H9 (cell line): ENCODE measurements around the gene RASA3. TPM values are rescaled to one million over a fixed set of nuclear protein-coding genes. Genes with fewer than 3 reads are reported as not detected.

Experiments used
- DNase-seq: peaks from one replicate; pipeline ENCODE4 v3.0.0-alpha.2; 2017
- H2AFZ ChIP-seq: one replicate; pipeline ENCODE4 v1.6.1; 2013; ENCODE audit warnings: mild to moderate bottlenecking, low read length, control low read depth, moderate library complexity
- H2AK5ac ChIP-seq: 2 replicates; pipeline ENCODE4 v1.6.1; 2013; ENCODE audit warnings: low read length, control low read depth, mixed read lengths; ENCODE audit not compliant: insufficient read length
- H2BK120ac ChIP-seq: one replicate; pipeline ENCODE4 v1.6.1; 2013; ENCODE audit warnings: low read depth, mild to moderate bottlenecking, low read length, control low read depth, inconsistent platforms; ENCODE audit not compliant: poor library complexity, severe bottlenecking
- H2BK12ac ChIP-seq: 2 replicates; pipeline ENCODE4 v1.6.1; 2013; ENCODE audit warnings: low read length, control low read depth, mixed read lengths, low read depth; ENCODE audit not compliant: insufficient read length
- H2BK15ac ChIP-seq: 2 replicates; pipeline ENCODE4 v1.6.1; 2013; ENCODE audit warnings: low read depth, low read length, control low read depth
- H2BK20ac ChIP-seq: one replicate; pipeline ENCODE4 v1.6.1; 2013; ENCODE audit warnings: low read depth, mild to moderate bottlenecking, low read length, control low read depth, inconsistent platforms; ENCODE audit not compliant: poor library complexity, severe bottlenecking
- H2BK5ac ChIP-seq: 2 replicates; pipeline ENCODE4 v1.6.1; 2013; ENCODE audit warnings: low read length, control low read depth, mixed read lengths; ENCODE audit not compliant: insufficient read length
- H3K14ac ChIP-seq: 2 replicates; pipeline ENCODE4 v1.6.1; 2013; ENCODE audit warnings: low read length, control low read depth; ENCODE audit not compliant: insufficient read depth
- H3K18ac ChIP-seq: 2 replicates; pipeline ENCODE4 v1.6.1; 2013; ENCODE audit warnings: low read depth, mild to moderate bottlenecking, mixed read lengths, low read length, control low read depth; ENCODE audit not compliant: insufficient read length
- H3K23ac ChIP-seq: 2 replicates; pipeline ENCODE4 v1.6.1; 2013; ENCODE audit warnings: low read length, control low read depth, mixed read lengths, low read depth; ENCODE audit not compliant: insufficient read length
- H3K23me2 ChIP-seq: 2 replicates; pipeline ENCODE4 v1.6.1; 2013; ENCODE audit warnings: low read depth, mild to moderate bottlenecking, mixed read lengths, low read length, control low read depth; ENCODE audit not compliant: insufficient read length, poor library complexity, severe bottlenecking
- H3K27ac ChIP-seq: 2 replicates; pipeline ENCODE4 v1.5.1; 2013; ENCODE audit warnings: low read length, control low read depth, mixed read lengths, low read depth; ENCODE audit not compliant: insufficient read length
- H3K27me3 ChIP-seq: 2 replicates; pipeline ENCODE4 v1.6.1; 2013; ENCODE audit warnings: low read length, control low read depth, inconsistent platforms; ENCODE audit not compliant: insufficient read depth
- H3K4ac ChIP-seq: 2 replicates; pipeline ENCODE4 v1.6.1; 2013; ENCODE audit warnings: low read depth, mild to moderate bottlenecking, control low read depth, inconsistent platforms, low read length, moderate library complexity
- H3K4me1 ChIP-seq: 2 replicates; pipeline ENCODE4 v1.6.1; 2013; ENCODE audit warnings: low read length, control low read depth, inconsistent platforms; ENCODE audit not compliant: insufficient read depth
- H3K4me2 ChIP-seq: 2 replicates; pipeline ENCODE4 v1.6.1; 2013; ENCODE audit warnings: low read length, control low read depth, mixed read lengths; ENCODE audit not compliant: insufficient read length, insufficient read depth
- H3K56ac ChIP-seq: 2 replicates; pipeline ENCODE4 v1.6.1; 2013; ENCODE audit warnings: low read depth, mild to moderate bottlenecking, mixed read lengths, low read length, control low read depth; ENCODE audit not compliant: insufficient read length
- H3K79me1 ChIP-seq: 2 replicates; pipeline ENCODE4 v1.6.1; 2013; ENCODE audit warnings: low read depth, mild to moderate bottlenecking, moderate library complexity, low read length, control low read depth, inconsistent platforms; ENCODE audit not compliant: insufficient read depth, poor library complexity, severe bottlenecking
- H3K79me2 ChIP-seq: 2 replicates; pipeline ENCODE4 v1.6.1; 2013; ENCODE audit warnings: low read length, control low read depth, inconsistent platforms; ENCODE audit not compliant: insufficient read depth
- H3K9ac ChIP-seq: 2 replicates; pipeline ENCODE4 v1.6.1; 2013; ENCODE audit warnings: low read length, control low read depth, mixed read lengths; ENCODE audit not compliant: insufficient read length; ENCODE audit errors: extremely low read depth
- H3K9me3 ChIP-seq: one replicate; pipeline ENCODE4 v1.6.1; 2013; ENCODE audit warnings: low read depth, low read length, inconsistent platforms; ENCODE audit not compliant: control insufficient read depth
- H3T11ph ChIP-seq: one replicate; pipeline ENCODE4 v1.6.1; 2013; ENCODE audit warnings: mild to moderate bottlenecking, low read length, control low read depth, inconsistent platforms
- H4K20me1 ChIP-seq: one replicate; pipeline ENCODE4 v1.6.1; 2013; ENCODE audit not compliant: control insufficient read depth, insufficient read length, insufficient read depth
- H4K5ac ChIP-seq: 2 replicates; pipeline ENCODE4 v1.6.1; 2013; ENCODE audit warnings: low read depth, mild to moderate bottlenecking, mixed read lengths, low read length, control low read depth; ENCODE audit not compliant: insufficient read length
- H4K8ac ChIP-seq: replicated peaks from 2 replicates; pipeline ENCODE4 v1.6.1; 2013; ENCODE audit warnings: low read length, control low read depth, mixed read lengths, low read depth; ENCODE audit not compliant: insufficient read length
- H4K91ac ChIP-seq: 2 replicates; pipeline ENCODE4 v1.6.1; 2013; ENCODE audit warnings: low read depth, mild to moderate bottlenecking, moderate library complexity, mixed read lengths, low read length, control low read depth; ENCODE audit not compliant: insufficient read length
- H3K27ac Mint-ChIP-seq, 3 experiments: 2 replicates in 2 of 3; 3 replicates in 1 of 3; pipeline ENCODE4 v1.8.0; 2020 to 2021; ENCODE audit warnings: mixed read lengths in 3 of 3, mild to moderate bottlenecking in 1 of 3, moderate library complexity in 1 of 3
- H3K27me3 Mint-ChIP-seq: 2 replicates; pipeline ENCODE4 v1.8.0; 2021; ENCODE audit warnings: low read depth, mild to moderate bottlenecking, moderate library complexity, mixed read lengths
- H3K36me3 Mint-ChIP-seq, 3 experiments: 2 replicates in 2 of 3; 3 replicates in 1 of 3; pipeline ENCODE4 v1.8.0; 2020 to 2021; ENCODE audit warnings: low read depth in 3 of 3, mixed read lengths in 3 of 3; ENCODE audit not compliant: insufficient read depth in 1 of 3
- H3K4me1 Mint-ChIP-seq, 2 experiments: 2 replicates each; pipeline ENCODE4 v1.8.0; 2020; ENCODE audit warnings: mixed read lengths in 2 of 2
- H3K4me3 Mint-ChIP-seq, 2 experiments: 2 replicates in 1 of 2; 3 replicates in 1 of 2; pipeline ENCODE4 v1.8.0; 2020 to 2021; ENCODE audit warnings: mild to moderate bottlenecking in 2 of 2, mixed read lengths in 2 of 2, moderate library complexity in 1 of 2
- H3K9me3 Mint-ChIP-seq, 2 experiments: 2 replicates in 1 of 2; 3 replicates in 1 of 2; pipeline ENCODE4 v1.8.0; 2020; ENCODE audit warnings: mild to moderate bottlenecking in 2 of 2, mixed read lengths in 2 of 2, moderate library complexity in 1 of 2
- WGBS: extraction: QIAGEN DNeasy Blood & Tissue Kit; methylation state at CpG from one replicate; pipeline ENCODE4 v1.1.7; 2013; ENCODE audit warnings: missing lambda C conversion rate, low lambda C conversion rate, mixed read lengths; ENCODE audit not compliant: insufficient read length; ENCODE audit errors: extremely low coverage; 5-methylcytosine and 5-hydroxymethylcytosine counted together
- total RNA-seq: library from RNA; stranded (reverse); gene quantifications from 2 replicates; pipeline ENCODE4 v1.2.1, GENCODE V29; 2021
- TF ChIP-seq, protein P1 (sequence below): fragments of 200-600 bp; sonication (generic); conservative IDR thresholded peaks from 3 replicates; pipeline ENCODE4 v1.8.0; 2021; ENCODE audit warnings: antibody characterized with exemption, mild to moderate bottlenecking

RASA3 gene
- total RNA-seq, 1 experiment from 2014 or later = 12.3 TPM

- DNase-seq = no peak
- no peak overlapping the region for H3K4me2 ChIP-seq
Measured at GRCh38 chr13:114151565-114152284, 19.3 kb upstream of the RASA3 start.

More at GRCh38 chr13:114151565-114152284, 19.3 kb upstream of the RASA3 start:
- H3K36me3 Mint-ChIP-seq = peaks cover 0 to 4% (median 0%) of the 10 kb centered on the region in 3 experiments; a peak in 1 of 7 replicates
- no peak overlapping the region for H2BK20ac ChIP-seq
- H3K27ac Mint-ChIP-seq = no peak overlapping the region
- H3K27ac ChIP-seq = no peak overlapping the region
- H2BK5ac ChIP-seq = no peak overlapping the region
- H3K4ac ChIP-seq = no peak overlapping the region
- TF ChIP-seq, protein P1, sequence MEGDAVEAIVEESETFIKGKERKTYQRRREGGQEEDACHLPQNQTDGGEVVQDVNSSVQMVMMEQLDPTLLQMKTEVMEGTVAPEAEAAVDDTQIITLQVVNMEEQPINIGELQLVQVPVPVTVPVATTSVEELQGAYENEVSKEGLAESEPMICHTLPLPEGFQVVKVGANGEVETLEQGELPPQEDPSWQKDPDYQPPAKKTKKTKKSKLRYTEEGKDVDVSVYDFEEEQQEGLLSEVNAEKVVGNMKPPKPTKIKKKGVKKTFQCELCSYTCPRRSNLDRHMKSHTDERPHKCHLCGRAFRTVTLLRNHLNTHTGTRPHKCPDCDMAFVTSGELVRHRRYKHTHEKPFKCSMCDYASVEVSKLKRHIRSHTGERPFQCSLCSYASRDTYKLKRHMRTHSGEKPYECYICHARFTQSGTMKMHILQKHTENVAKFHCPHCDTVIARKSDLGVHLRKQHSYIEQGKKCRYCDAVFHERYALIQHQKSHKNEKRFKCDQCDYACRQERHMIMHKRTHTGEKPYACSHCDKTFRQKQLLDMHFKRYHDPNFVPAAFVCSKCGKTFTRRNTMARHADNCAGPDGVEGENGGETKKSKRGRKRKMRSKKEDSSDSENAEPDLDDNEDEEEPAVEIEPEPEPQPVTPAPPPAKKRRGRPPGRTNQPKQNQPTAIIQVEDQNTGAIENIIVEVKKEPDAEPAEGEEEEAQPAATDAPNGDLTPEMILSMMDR = no peak
- H3K23ac ChIP-seq = no peak overlapping the region
- no peak overlapping the region for H3K56ac ChIP-seq
- H3K4me1 ChIP-seq = no peaks in the 10 kb centered on the region; the same call in 1 of the 2 replicates
- H3K4me3 Mint-ChIP-seq = no peak overlapping the region
- no peaks in the 10 kb centered on the region for H3K79me2 ChIP-seq
- no peak overlapping the region for H2AK5ac ChIP-seq
- H4K5ac ChIP-seq = no peak overlapping the region
- no peak overlapping the region for H2BK12ac ChIP-seq
- H3K9me3 Mint-ChIP-seq = no peaks in the 10 kb centered on the region
- H4K91ac ChIP-seq = no peak overlapping the region
- H4K8ac ChIP-seq = no peak overlapping the region
- H3K4me1 Mint-ChIP-seq = peaks cover 12 to 13% of the 10 kb centered on the region in 2 experiments
- WGBS = no CpG with 5 or more reads among the region's 28 CpGs
- H2BK120ac ChIP-seq = no peak overlapping the region
- no peak overlapping the region for H3K14ac ChIP-seq
- no peak overlapping the region for H3T11ph ChIP-seq
- no peaks in the 10 kb centered on the region for H3K9me3 ChIP-seq
- no peak overlapping the region for H3K9ac ChIP-seq
- H2BK15ac ChIP-seq = no peak overlapping the region
- H3K23me2 ChIP-seq = no peaks in the 10 kb centered on the region
- no peaks in the 10 kb centered on the region for H4K20me1 ChIP-seq
- no peaks in the 10 kb centered on the region for H3K27me3 ChIP-seq
- H3K27me3 Mint-ChIP-seq = peaks cover 10% of the 10 kb centered on the region
- H3K79me1 ChIP-seq = no peaks in the 10 kb centered on the region
- no peak overlapping the region for H3K18ac ChIP-seq
- no peak overlapping the region for H2AFZ ChIP-seq
